Neural cell (in vitro differentiated cells): ENCODE results near the gene WDR35. TPM values are rescaled to one million over a fixed set of nuclear protein-coding genes. Genes with fewer than 3 reads are reported as not detected.

Experiments
- H2AFZ ChIP-seq: fragments of 200-600, 300-800 bp; sonication (generic), shearing (Covaris generic); 2 replicates; pipeline ENCODE4 v1.6.0; 2014; ENCODE audit warnings: low read depth, mild to moderate bottlenecking, antibody characterized with exemption, low read length, moderate library complexity
- H3F3A ChIP-seq: fragments of 200-600 bp; shearing (Covaris generic); 2 replicates; pipeline ENCODE4 v1.6.1; 2016; ENCODE audit warnings: mild to moderate bottlenecking, moderate library complexity, mixed read lengths, antibody characterized with exemption, low read length; ENCODE audit not compliant: insufficient read depth, poor library complexity, severe bottlenecking
- H3K27ac ChIP-seq: fragments of 200-600, 300-800 bp; sonication (generic), shearing (Covaris generic); 2 replicates; pipeline ENCODE4 v1.5.1; 2014; ENCODE audit warnings: mild to moderate bottlenecking, low read length, moderate library complexity
- H3K27me3 ChIP-seq: fragments of 300-800, 200-600 bp; sonication (generic), shearing (Covaris generic); 2 replicates; pipeline ENCODE4 v1.6.0; 2014; ENCODE audit warnings: mild to moderate bottlenecking, low read depth, low read length, moderate library complexity; ENCODE audit not compliant: insufficient read depth
- H3K36me3 ChIP-seq: fragments of 300-800, 200-600 bp; sonication (generic), shearing (Covaris generic); 2 replicates; pipeline ENCODE4 v1.5.1; 2014; ENCODE audit warnings: mild to moderate bottlenecking, antibody characterized with exemption, low read length, moderate library complexity; ENCODE audit not compliant: insufficient read depth
- H3K4me2 ChIP-seq: fragments of 300-800, 200-600 bp; sonication (generic), shearing (Covaris generic); 2 replicates; pipeline ENCODE4 v1.6.0; 2014; ENCODE audit warnings: mild to moderate bottlenecking, low read length
- H3K4me3 ChIP-seq: fragments of 300-800, 200-600 bp; sonication (generic), shearing (Covaris generic); 2 replicates; pipeline ENCODE4 v1.5.1; 2014; ENCODE audit warnings: mild to moderate bottlenecking, low read length, moderate library complexity
- H3K79me2 ChIP-seq: fragments of 200-600 bp; shearing (Covaris generic); replicated peaks from 2 replicates; pipeline ENCODE4 v1.6.0; 2014; ENCODE audit warnings: mild to moderate bottlenecking, low read length, moderate library complexity; ENCODE audit not compliant: insufficient read depth
- H3K9ac ChIP-seq: fragments of 300-800, 200-600 bp; sonication (generic), shearing (Covaris generic); 2 replicates; pipeline ENCODE4 v1.6.1; 2016; ENCODE audit warnings: mild to moderate bottlenecking, low read length, mixed read lengths
- H3K9me2 ChIP-seq: fragments of 200-600 bp; shearing (Covaris generic); 2 replicates; pipeline ENCODE4 v1.6.1; 2016; ENCODE audit warnings: mild to moderate bottlenecking, low read length, mixed read lengths; ENCODE audit not compliant: insufficient read depth
- H3K9me3 ChIP-seq: fragments of 200-600, 300-800 bp; sonication (generic), shearing (Covaris generic); 2 replicates; pipeline ENCODE4 v1.6.1; 2016; ENCODE audit warnings: mild to moderate bottlenecking, mixed run types, low read length, moderate library complexity, mixed read lengths
- H4K20me1 ChIP-seq: fragments of 200-600 bp; shearing (Covaris generic); 2 replicates; pipeline ENCODE4 v1.6.1; 2016; ENCODE audit warnings: mild to moderate bottlenecking, mixed run types; ENCODE audit not compliant: insufficient read depth
- CTCF ChIP-seq: fragments of 450-650 bp; IDR thresholded peaks from 2 replicates; pipeline ENCODE4 v1.5.1; 2014; ENCODE audit warnings: antibody characterized with exemption, mild to moderate bottlenecking, moderate library complexity; ENCODE audit not compliant: poor library complexity, severe bottlenecking
- EP300 ChIP-seq: fragments of 450-650 bp; conservative IDR thresholded peaks from 2 replicates; pipeline ENCODE4 v1.6.1; 2014; ENCODE audit warnings: antibody characterized with exemption, mild to moderate bottlenecking, moderate library complexity; ENCODE audit not compliant: poor library complexity, severe bottlenecking
- EZH2 ChIP-seq: fragments of 200-600, 300-800 bp; shearing (Covaris generic), sonication (generic); IDR thresholded peaks from 2 replicates; pipeline ENCODE4 v1.6.1; 2014; ENCODE audit warnings: antibody characterized with exemption, low read length, borderline replicate concordance, mild to moderate bottlenecking; ENCODE audit not compliant: insufficient read depth, poor library complexity, severe bottlenecking
- MXI1 ChIP-seq: fragments of 450-650 bp; conservative IDR thresholded peaks from 2 replicates; pipeline ENCODE4 v1.6.1; 2014; ENCODE audit warnings: antibody characterized with exemption, mild to moderate bottlenecking; ENCODE audit not compliant: poor library complexity, severe bottlenecking
- POLR2AphosphoS5 ChIP-seq: IDR thresholded peaks from 2 replicates; pipeline ENCODE4 v1.6.1; 2012
- RAD21 ChIP-seq: fragments of 450-650 bp; conservative IDR thresholded peaks from 2 replicates; pipeline ENCODE4 v1.6.1; 2014; ENCODE audit warnings: antibody characterized with exemption, mild to moderate bottlenecking, moderate library complexity
- REST ChIP-seq: IDR thresholded peaks from 2 replicates; pipeline ENCODE4 v1.6.1; 2012; ENCODE audit warnings: borderline replicate concordance
- SMC3 ChIP-seq: fragments of 450-650 bp; conservative IDR thresholded peaks from 2 replicates; pipeline ENCODE4 v1.6.1; 2014; ENCODE audit warnings: antibody characterized with exemption, mild to moderate bottlenecking, moderate library complexity; ENCODE audit not compliant: poor library complexity
- TAF1 ChIP-seq: IDR thresholded peaks from 2 replicates; pipeline ENCODE4 v1.6.1; 2012; ENCODE audit warnings: low read depth
- polyA plus RNA-seq: library from polyadenylated mRNA; depleted of rRNA; stranded (reverse); fragments of >200 nt; gene quantifications from 2 replicates; pipeline ENCODE4 v1.2.3, GENCODE V29; 2014

WDR35 gene
- polyA plus RNA-seq, 1 donor from 2014 or later, result 14.2 TPM

GRCh38 chr2:20023688-20024087 is 33.8 kb upstream of the WDR35 start:
- no peaks in the 10 kb centered on the region for H3K79me2 ChIP-seq
- TF ChIP-seq EZH2 (no peak), REST (no peak), MXI1 (no peak), RAD21 (no peak), EP300 (no peak), POLR2AphosphoS5 (no peak), TAF1 (no peak), SMC3 (no peak), CTCF (no peak)
- H3K27ac ChIP-seq, result no peak overlapping the region
- H2AFZ ChIP-seq, result no peak overlapping the region
- H3K9me3 ChIP-seq, result peaks cover 7% of the 10 kb centered on the region
- no peak overlapping the region for H3K4me2 ChIP-seq
- H4K20me1 ChIP-seq, result no peaks in the 10 kb centered on the region
- H3K9me2 ChIP-seq, result no peaks in the 10 kb centered on the region
- H3K27me3 ChIP-seq, result no peaks in the 10 kb centered on the region
- H3K36me3 ChIP-seq, result peaks cover 6% of the 10 kb centered on the region
- no peaks in the 10 kb centered on the region for H3F3A ChIP-seq
- H3K4me3 ChIP-seq, result no peak overlapping the region
- no peak overlapping the region for H3K9ac ChIP-seq

- no peak overlapping the region for H3K4me3 ChIP-seq
- peaks cover 6% of the 10 kb centered on the region for H3K36me3 ChIP-seq
- H3K4me2 ChIP-seq, result no peak overlapping the region
- TF ChIP-seq EZH2, result no peak
- TF ChIP-seq CTCF, result no peak
- no peak for TF ChIP-seq POLR2AphosphoS5
- no peak for TF ChIP-seq SMC3
- TF ChIP-seq TAF1, result no peak
- no peak for TF ChIP-seq REST
- TF ChIP-seq EP300, result no peak
- no peak for TF ChIP-seq RAD21
- no peak for TF ChIP-seq MXI1
- no peaks in the 10 kb centered on the region for H3K9me2 ChIP-seq
- H4K20me1 ChIP-seq, result no peaks in the 10 kb centered on the region
- H3K27me3 ChIP-seq, result no peaks in the 10 kb centered on the region
- no peaks in the 10 kb centered on the region for H3K79me2 ChIP-seq
- H3K9me3 ChIP-seq, result peaks cover 7% of the 10 kb centered on the region
- no peak overlapping the region for H2AFZ ChIP-seq
- H3K27ac ChIP-seq, result no peak overlapping the region
- H3K9ac ChIP-seq, result no peak overlapping the region
- no peaks in the 10 kb centered on the region for H3F3A ChIP-seq
Observed at GRCh38 chr2:20021405-20022009, 31.6 kb upstream of the WDR35 start.
